ENCODE data around the gene VSTM4.

Gene VSTM4

GRCh38 chr10:49112851-49113250 lies 2.5 kb downstream of the VSTM4 start:
- DNase-seq (ENCODE audit: low read depth), result no peak
- no peak overlapping the region for H3K4me3 ChIP-seq (ENCODE audit: low read depth, low read length)
- TF ChIP-seq CTCF (conservative IDR thresholded peaks at IDR 0.05; ENCODE audit: low read depth, low read length), result no peak

GRCh38 chr10:49112098-49112497 lies 3.2 kb downstream of the VSTM4 start:
- TF ChIP-seq CTCF (conservative IDR thresholded peaks at IDR 0.05; ENCODE audit: low read depth, low read length), result no peak
- H3K4me3 ChIP-seq (ENCODE audit: low read depth, low read length), result no peak overlapping the region
- no peak for DNase-seq (ENCODE audit: low read depth)

GRCh38 chr10:49111320-49111698 lies 4.0 kb downstream of the VSTM4 start:
- DNase-seq (ENCODE audit: low read depth), result no peak
- H3K4me3 ChIP-seq (ENCODE audit: low read depth, low read length), result no peak overlapping the region
- no peak for TF ChIP-seq CTCF (conservative IDR thresholded peaks at IDR 0.05; ENCODE audit: low read depth, low read length)

GRCh38 chr10:49110684-49111319 lies 4.5 kb downstream of the VSTM4 start:
- no peak for TF ChIP-seq CTCF (conservative IDR thresholded peaks at IDR 0.05; ENCODE audit: low read depth, low read length)
- DNase-seq (ENCODE audit: low read depth), result no peak
- H3K4me3 ChIP-seq (ENCODE audit: low read depth, low read length), result no peak overlapping the region

GRCh38 chr10:49109669-49110340 lies 5.5 kb downstream of the VSTM4 start:
- peak; percentile 65 for DNase-seq (ENCODE audit: low read depth)
- H3K4me3 ChIP-seq (ENCODE audit: low read depth, low read length), result no peak overlapping the region
- no peak for TF ChIP-seq CTCF (conservative IDR thresholded peaks at IDR 0.05; ENCODE audit: low read depth, low read length)

GRCh38 chr10:49108656-49109055 lies 6.7 kb downstream of the VSTM4 start:
- DNase-seq (ENCODE audit: low read depth), result no peak
- no peak overlapping the region for H3K4me3 ChIP-seq (ENCODE audit: low read depth, low read length)
- no peak for TF ChIP-seq CTCF (conservative IDR thresholded peaks at IDR 0.05; ENCODE audit: low read depth, low read length)

- TF ChIP-seq CTCF (conservative IDR thresholded peaks at IDR 0.05; ENCODE audit: low read depth, low read length), result no peak
- DNase-seq (ENCODE audit: low read depth), result no peak
- H3K4me3 ChIP-seq (ENCODE audit: low read depth, low read length), result no peak overlapping the region
Measured at GRCh38 chr10:49107887-49108267, 7.4 kb downstream of the VSTM4 start.
